Heart left ventricle (tissue), 16 donors: ENCODE data around the gene ODAD4. TPM values are rescaled to one million over a fixed set of nuclear protein-coding genes. Genes with fewer than 3 reads are reported as not detected.

Experiments
- ATAC-seq, 4 donors: fragments of 200-7000 bp; cut with Tn5 transposase; one replicate each; pipeline ENCODE4 v1.9.1; 2020 to 2022; ENCODE audit warnings: moderate library complexity in 4 of 4, mild to moderate bottlenecking in 3 of 4, moderate number of reproducible peaks in 1 of 4
- DNase-seq, 5 donors: peaks; one replicate each; pipeline ENCODE4 v3.0.0-alpha.2; 2020
- H3K27ac ChIP-seq, 12 donors: fragments of 200-600 bp; sonication (generic) in 4 of 12; one replicate each; pipeline versions ENCODE4 v1.5.0 to v1.8.0; 2016 to 2022; ENCODE audit warnings: mild to moderate bottlenecking in 2 of 12
- H3K27me3 ChIP-seq, 9 donors: fragments of 200-600 bp; sonication (generic) in 2 of 9; one replicate each; pipeline versions ENCODE4 v1.5.1 to v1.8.0; 2016 to 2022; ENCODE audit warnings: mild to moderate bottlenecking in 3 of 9
- H3K36me3 ChIP-seq, 9 donors: fragments of 200-600 bp; sonication (generic) in 2 of 9; one replicate each; pipeline versions ENCODE4 v1.5.0 to v1.8.0; 2018 to 2022; ENCODE audit warnings: mild to moderate bottlenecking in 2 of 9
- H3K4me1 ChIP-seq, 12 donors: fragments of 200-600 bp; sonication (generic) in 4 of 12; one replicate each; pipeline versions ENCODE4 v1.5.0 to v1.8.0; 2016 to 2022; ENCODE audit warnings: mild to moderate bottlenecking in 3 of 12
- H3K4me3 ChIP-seq, 12 donors: fragments of 200-600 bp; sonication (generic) in 4 of 12; one replicate each; pipeline versions ENCODE4 v1.5.0 to v1.8.0; 2017 to 2022; ENCODE audit warnings: mild to moderate bottlenecking in 9 of 12, moderate library complexity in 4 of 12
- H3K9me3 ChIP-seq, 12 donors: fragments of 200-600 bp; sonication (generic) in 4 of 12; one replicate each; pipeline versions ENCODE4 v1.5.0 to v1.8.0; 2016 to 2022; ENCODE audit warnings: mild to moderate bottlenecking in 1 of 12
- POLR2A ChIP-seq, 2 donors: fragments of 450-650 bp; IDR thresholded peaks; one replicate each; pipeline ENCODE4 v1.6.1; 2017; ENCODE audit warnings: antibody characterized with exemption in 2 of 2, mild to moderate bottlenecking in 2 of 2, moderate library complexity in 2 of 2
- WGBS, 4 donors: extraction: QIAGEN DNeasy Blood & Tissue Kit in 2 of 4; methylation state at CpG; one replicate each; pipeline versions ENCODE4 v1.1.5 to v1.1.7; 2013 to 2018; 5-methylcytosine and 5-hydroxymethylcytosine counted together
- intact Hi-C, 10 donors: fragments of 100-400 bp; cut with DNase I; formaldehyde crosslinking; loops; one replicate each; pipeline versions ENCODE4 v1.11.1 to v1.14.2; 2022
- polyA plus RNA-seq, 2 donors: library from polyadenylated mRNA; stranded (reverse); fragments of 200-250 nt; gene quantifications; one replicate each; pipeline ENCODE4 v1.2.3, GENCODE V29; 2013
- total RNA-seq, 9 donors: library from RNA; depleted of rRNA in 2 of 9; stranded (reverse); fragments of >200 nt in 2 of 9; fragmentation: NEBNext Ultra II Directional in 3 of 9; extraction: Animal tissue kit (Norgen Biotek cat#: 25700) in 3 of 9; gene quantifications; one replicate each; pipeline versions ENCODE4 v1.1.0 to v1.2.4, GENCODE V29; 2016 to 2023
- TF ChIP-seq, protein P1 (sequence below), 12 donors: fragments of 200-600 bp; sonication (generic) in 4 of 12; IDR thresholded peaks; one replicate each; pipeline versions ENCODE4 v1.5.0 to v1.8.0; 2018 to 2022; ENCODE audit warnings: antibody characterized with exemption in 12 of 12, mild to moderate bottlenecking in 5 of 12
- donor health status: ischemic (EF 13 %, LVEDD 7.1; RV severe dilation, severe dysfunction).
- donor health status: healthy with polysubstance abuse.
- donor health status: DM: no; HTN: yes; CAD: no.
- donor health status: DM: no; HTN: no; CAD: no.
- donor health status: ischemic (EF 25% LVEDD 6.9; RV normal size, moderate dysfunction).
- donor health status: ischemic (EF 25% LVEDD 5.7; RV mildly dilated, moderate dysfunction).
- donor health status: healthy.
- donor health status: DM: yes; HTN: yes; CAD: no.
- donor health status: ischemic (EF 35%, LVEDD 5.7; RV mildly dilated, moderate dysfunction).
- donor health status: nonischemic (EF 11% LVEDD 7.7; RV severe dilation, severe dysfunction).
- donor health status: DM: yes; HTN: yes; CAD: no.
- donor health status: PGD.
- donor health status: ischemic (EF 29% LVEDD 5.4; RV normal size, mild dysfunction).
- donor health status: nonischemic (EF 23%, LVEDD 6.1; RV moderate dilation, normal function).

ODAD4 gene
- total and polyA plus RNA-seq, 11 donors = 0.38 to 1.2 (median 0.73) TPM; not detected in 1

DNA sequence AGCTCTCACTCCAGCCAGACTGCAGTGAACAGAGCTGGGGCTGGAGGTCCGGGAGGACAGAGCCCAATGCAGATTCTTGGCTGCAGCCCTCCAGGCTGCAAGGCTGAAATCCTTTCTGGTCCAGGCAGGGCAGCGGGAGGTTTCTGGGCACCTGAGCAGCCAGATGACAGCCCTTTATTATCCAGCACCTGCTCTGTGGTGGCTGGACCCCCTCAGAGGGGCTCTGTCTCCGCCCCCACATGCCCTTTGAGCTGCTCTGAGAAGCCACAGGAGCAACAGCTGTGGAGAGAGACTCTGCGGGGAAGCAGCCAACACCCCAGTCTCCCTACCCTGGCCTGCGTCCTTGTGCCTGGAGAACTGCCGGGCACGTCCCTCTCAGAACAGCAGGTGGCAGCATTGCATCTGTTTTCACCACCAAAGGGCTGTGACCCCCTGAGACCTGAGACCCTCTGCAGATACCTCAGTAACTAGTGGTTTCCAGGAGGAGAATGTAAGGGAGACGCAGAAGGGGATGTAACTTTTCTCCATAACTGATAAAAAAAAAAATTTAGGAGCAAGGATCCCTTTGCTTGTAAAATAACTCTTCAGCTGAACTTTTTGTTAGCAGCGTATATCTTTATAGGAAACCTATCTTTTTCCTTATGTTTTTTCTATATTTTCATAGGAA is 32.5 kb downstream of the ODAD4 start:
- Histone ChIP-seq H3K9me3 (no peaks in the 10 kb centered on the region), H3K27ac (no peak overlapping the region), H3K4me3 (no peak overlapping the region), H3K27me3 (no peaks in the 10 kb centered on the region), H3K4me1 (peaks cover 0 to 28% (median 22%) of the 10 kb centered on the region in 12 donors), H3K36me3 (peaks cover 0 to under 1% (median 0%) of the 10 kb centered on the region in 9 donors)
- intact Hi-C loops = loop anchor here in 8 of 10 donors (1.0 to 10.0 kb wide), 7 partner anchors 62 to 154 kb away; no protein-coding TSS in a partner anchor
- TF ChIP-seq, protein P1, sequence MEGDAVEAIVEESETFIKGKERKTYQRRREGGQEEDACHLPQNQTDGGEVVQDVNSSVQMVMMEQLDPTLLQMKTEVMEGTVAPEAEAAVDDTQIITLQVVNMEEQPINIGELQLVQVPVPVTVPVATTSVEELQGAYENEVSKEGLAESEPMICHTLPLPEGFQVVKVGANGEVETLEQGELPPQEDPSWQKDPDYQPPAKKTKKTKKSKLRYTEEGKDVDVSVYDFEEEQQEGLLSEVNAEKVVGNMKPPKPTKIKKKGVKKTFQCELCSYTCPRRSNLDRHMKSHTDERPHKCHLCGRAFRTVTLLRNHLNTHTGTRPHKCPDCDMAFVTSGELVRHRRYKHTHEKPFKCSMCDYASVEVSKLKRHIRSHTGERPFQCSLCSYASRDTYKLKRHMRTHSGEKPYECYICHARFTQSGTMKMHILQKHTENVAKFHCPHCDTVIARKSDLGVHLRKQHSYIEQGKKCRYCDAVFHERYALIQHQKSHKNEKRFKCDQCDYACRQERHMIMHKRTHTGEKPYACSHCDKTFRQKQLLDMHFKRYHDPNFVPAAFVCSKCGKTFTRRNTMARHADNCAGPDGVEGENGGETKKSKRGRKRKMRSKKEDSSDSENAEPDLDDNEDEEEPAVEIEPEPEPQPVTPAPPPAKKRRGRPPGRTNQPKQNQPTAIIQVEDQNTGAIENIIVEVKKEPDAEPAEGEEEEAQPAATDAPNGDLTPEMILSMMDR (IDR thresholded peaks at IDR 0.05) = peak; percentile 78 to 90 (median 86)
- TF ChIP-seq POLR2A (IDR thresholded peaks at IDR 0.05) = no peak
- DNase-seq = peak; percentile 73 to 83 (median 79)
- ATAC-seq = peak; percentile 24 to 36 (median 24)
- 23 to 33% (median 28%) methylated on average over 4 to 9 of the region's 9 CpGs for WGBS, 4 donors

DNA sequence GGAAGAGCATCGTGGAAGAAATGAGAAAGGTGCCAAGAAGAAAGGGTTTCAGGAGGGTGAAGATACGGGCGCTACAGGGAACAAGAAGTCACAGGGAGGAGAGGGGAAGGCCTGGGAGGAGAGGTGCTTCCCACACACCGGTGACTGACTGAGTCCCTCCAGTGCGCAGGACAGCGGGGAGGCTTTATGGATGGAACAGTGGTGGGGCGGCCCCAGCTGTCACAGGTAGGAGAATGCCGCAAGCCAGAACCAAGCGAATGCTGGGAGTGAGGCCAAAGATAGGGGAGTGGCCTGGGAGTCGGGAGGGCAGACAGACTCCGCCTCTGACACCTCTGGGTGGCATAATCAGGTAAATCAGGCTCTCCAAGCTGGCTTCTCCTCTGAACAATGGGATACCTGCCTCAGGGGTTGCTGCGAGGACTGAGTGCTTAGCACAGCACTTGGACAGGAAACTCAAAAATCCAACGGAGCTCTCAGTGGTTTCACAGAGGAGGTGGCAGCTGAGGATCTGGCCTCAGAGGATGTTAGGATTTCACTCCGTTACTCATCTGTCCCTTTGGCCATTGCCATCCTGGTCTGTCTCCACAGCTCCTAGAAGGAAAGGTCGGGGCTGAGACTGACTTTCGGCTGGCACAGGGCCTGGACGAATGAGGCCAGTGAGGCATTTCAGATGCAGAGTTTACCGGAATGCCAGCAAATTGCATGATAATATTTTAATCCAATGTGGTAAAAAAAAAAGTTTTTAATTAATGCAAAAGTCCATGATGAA is 35.5 kb downstream of the ODAD4 start:
- ATAC-seq = peak; percentile 27 to 55 (median 42)
- H3K27me3 ChIP-seq = no peaks in the 10 kb centered on the region
- WGBS, 4 donors = 6 to 9% (median 8%) methylated on average over 18 of the region's 18 CpGs
- intact Hi-C loops = loop anchor here (1.0 to 10.0 kb wide), 8 partner anchors 46 to 151 kb away; partner anchors contain the start of genes DNAJC7 (in 7 of the 10) and NKIRAS2 (in 2 of the 10)
- peaks cover 0 to 40% (median 24%) of the 10 kb centered on the region in 12 donors for H3K4me1 ChIP-seq
- H3K27ac ChIP-seq = peak overlapping the region in 11 of 12 donors; percentile 78 to 94 (median 85)
- no peaks in the 10 kb centered on the region for H3K9me3 ChIP-seq
- peak in 4 of 5 donors; percentile 49 to 73 (median 64) for DNase-seq
- H3K36me3 ChIP-seq = peaks cover 0 to 28% (median 12%) of the 10 kb centered on the region in 9 donors
- TF ChIP-seq POLR2A (IDR thresholded peaks at IDR 0.05) = no peak
- TF ChIP-seq, protein P1 (IDR thresholded peaks at IDR 0.05) = no peak
- H3K4me3 ChIP-seq = peak overlapping the region; percentile 19 to 100 (median 90)

DNA sequence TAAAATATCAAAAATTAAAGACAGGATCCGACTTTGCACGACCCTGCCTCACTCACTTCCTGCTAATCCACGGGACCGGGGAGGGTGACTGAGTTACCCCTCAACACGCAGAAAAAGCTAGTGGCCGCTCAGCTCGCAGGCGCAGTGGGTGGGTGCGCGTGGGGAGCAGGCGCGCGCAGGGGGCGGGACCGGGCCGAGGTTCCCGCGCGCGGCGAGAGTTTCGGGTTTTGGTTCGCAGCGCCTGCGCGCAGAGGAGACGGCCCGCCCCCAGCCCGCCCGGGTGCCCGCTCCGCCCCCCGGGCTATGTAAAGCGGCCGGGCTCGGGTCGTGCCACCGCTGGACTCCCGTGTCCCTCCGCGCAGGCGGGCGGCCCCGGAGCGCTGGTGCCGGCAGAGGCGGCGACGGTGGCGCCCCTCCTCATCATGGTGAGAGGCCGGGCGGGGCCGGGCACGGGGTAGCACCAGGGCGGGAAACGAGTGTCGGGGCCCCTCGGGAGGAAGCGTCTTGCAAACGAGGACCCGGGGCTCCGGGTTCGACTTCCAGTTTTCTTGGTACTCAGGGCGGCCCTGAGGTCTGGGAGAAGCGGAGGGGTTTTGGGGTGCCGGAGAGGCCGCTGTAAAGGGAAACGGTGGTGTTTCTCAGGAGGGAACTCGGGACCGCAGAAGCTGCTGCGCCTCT is 36.2 kb downstream of the ODAD4 start, which contains the start of gene CNP:
Gene CNP (plus strand): TSS at position 333 of the 678 bp plus-strand sequence. CDS start 90 bp downstream, at position 423.
- Histone ChIP-seq H3K9me3 (no peaks in the 10 kb centered on the region), H3K27ac (peak within 1 kb of the TSS; percentile 59 to 94 (median 86)), H3K4me1 (peaks cover 0 to 42% (median 24%) of the 10 kb centered on the region in 12 donors), H3K27me3 (no peaks in the 10 kb centered on the region), H3K4me3 (peak within 1 kb of the TSS; percentile 64 to 100 (median 90)), H3K36me3 (peaks cover 0 to 32% (median 13%) of the 10 kb centered on the region in 9 donors)
- intact Hi-C loops = loop anchor here in 8 of 10 donors (2.0 to 10.0 kb wide), 6 partner anchors 46 to 150 kb away; partner anchors contain the start of gene DNAJC7 (in 7 of the 8)
- 0 to 1% (median 0%) methylated on average over 15 to 71 of the region's 71 CpGs for WGBS, 4 donors
- ATAC-seq (peak; percentile 90 to 95 (median 94)), DNase-seq (peak; percentile 93 to 96 (median 94))
- TF ChIP-seq, protein P1 (IDR thresholded peaks at IDR 0.05) = no peak
- TF ChIP-seq POLR2A (IDR thresholded peaks at IDR 0.05) = peak in 1 of 2 donors; percentile 91
